HG02623 (cell line): Measurements from ENCODE around the gene LRRC74B.
"Not testable (repeated sequence)": the region's sequence is repeated elsewhere in the genome, so short reads cannot be mapped to it uniquely, and the experiment has no call there.

ENCODE experiments used
- ATAC-seq: cut with Tn5 transposase; IDR thresholded peaks from one replicate; pipeline ENCODE4 v1.9.1; 2021; ENCODE audit warnings: moderate library complexity; ENCODE audit not compliant: unreplicated experiment

The LRRC74B gene, protein sequence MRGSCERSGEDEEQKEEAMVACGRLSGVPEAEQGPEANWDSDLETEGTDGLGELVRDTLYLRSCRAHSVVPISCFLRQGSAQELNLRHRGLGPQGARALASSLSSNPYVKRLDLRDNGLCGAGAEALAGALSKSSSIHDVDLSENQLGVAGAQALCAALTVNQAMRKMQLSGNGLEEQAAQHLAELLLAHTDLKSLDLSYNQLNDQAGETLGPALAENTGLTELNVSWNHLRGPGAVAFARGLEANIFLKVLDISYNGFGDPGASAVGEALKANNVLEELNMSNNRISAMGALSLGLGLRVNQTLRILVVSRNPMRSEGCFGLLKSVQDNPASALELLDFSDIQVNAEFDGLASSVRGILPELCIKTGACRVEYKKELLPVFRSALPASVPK

DNA sequence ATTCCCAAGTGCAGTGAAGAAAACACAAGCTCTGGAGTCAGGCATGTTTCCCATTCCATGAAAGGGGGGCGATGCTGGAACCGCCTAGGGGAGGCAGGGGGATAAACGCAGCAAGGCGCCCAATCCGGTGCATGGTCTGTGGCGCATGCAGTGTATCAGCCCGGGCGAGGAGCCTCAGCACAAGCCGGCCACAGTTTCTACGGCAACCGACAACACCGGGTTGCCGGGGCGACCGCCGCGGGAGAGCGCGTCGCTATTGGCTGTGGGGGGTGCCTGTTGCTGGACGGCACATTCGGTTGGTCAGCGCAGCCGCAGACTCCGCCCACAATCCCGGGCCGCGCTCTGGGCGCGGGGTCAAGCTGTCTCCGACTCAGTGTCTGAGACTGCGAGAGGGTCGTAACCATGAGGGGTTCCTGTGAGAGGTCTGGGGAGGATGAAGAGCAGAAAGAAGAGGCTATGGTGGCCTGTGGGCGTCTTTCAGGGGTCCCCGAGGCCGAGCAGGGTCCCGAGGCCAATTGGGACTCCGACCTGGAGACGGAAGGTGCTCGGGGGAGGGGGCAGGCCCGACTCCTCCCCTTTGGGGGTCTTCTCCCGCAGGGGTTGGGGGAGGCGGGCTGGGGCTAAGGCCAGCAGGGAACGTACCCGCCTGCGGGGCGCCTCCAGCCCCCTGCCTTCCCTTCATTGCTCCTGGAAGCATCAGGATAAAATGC is at the start of gene LRRC74B:
Gene LRRC74B (plus strand): TSS at position 362 of the 710 bp plus-strand sequence. CDS start 41 bp downstream, at position 403.
- peak; percentile 85 for ATAC-seq

DNA sequence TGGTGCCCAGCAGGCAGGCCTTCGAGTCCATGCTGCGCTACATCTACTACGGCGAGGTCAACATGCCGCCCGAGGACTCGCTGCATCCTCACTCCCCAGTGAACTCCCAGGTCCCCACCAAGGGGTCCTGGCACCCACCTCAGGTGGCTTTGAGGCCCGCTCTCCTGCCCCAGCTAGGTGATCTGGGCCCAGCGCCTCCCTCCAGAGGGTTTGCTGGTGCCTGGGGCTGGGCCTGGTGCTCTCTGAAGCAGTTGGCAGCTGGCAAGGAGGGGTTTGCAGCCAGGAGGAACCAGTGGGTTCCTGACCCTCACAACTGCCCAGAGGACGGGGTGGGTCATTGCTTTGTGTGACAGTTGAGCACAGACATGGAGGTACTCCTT is 49.7 kb upstream of the LRRC74B start:
- no peak for ATAC-seq

DNA sequence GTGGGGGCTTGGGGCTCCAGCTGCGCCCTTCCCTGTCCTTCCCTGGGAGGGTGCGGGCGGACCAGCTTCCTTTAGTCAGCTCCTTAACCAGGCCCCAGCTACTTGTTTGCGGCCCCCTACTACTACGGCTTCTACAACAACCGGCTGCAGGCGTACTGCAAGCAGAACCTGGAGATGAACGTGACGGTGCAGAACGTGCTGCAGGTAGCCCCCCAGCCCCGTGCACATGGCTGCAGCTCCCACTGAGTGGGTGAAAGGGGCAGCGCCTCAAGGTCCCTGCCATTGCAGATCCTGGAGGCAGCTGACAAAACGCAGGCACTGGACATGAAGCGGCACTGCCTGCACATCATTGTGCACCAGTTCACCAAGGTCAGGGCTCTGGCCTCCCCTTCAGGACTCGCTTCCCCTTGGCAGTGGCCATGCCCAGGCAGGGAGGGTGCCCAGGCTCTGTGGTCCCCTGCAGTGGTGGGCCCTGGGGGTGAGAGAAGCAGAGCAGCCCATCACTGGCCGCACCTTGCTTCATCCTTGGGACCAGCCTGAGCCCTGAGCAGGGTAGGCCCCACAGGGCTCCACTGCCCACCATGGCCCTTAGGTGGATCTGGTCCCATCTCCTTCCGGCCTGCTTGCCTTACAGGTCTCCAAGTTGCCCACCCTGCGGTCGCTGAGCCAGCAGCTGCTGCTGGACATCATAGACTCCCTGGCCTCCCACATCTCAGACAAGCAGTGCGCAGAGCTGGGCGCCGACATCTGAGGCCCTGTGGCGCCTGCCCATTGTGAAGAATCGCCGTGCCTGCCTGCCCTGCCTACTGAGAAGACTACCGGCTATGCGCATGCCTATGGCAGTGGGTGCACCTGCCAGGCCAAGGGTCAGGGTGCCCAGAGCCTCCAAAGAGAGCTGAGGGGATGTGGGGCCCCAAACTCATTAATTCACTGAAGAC is 48.9 kb upstream of the LRRC74B start:
- ATAC-seq: no peak

DNA sequence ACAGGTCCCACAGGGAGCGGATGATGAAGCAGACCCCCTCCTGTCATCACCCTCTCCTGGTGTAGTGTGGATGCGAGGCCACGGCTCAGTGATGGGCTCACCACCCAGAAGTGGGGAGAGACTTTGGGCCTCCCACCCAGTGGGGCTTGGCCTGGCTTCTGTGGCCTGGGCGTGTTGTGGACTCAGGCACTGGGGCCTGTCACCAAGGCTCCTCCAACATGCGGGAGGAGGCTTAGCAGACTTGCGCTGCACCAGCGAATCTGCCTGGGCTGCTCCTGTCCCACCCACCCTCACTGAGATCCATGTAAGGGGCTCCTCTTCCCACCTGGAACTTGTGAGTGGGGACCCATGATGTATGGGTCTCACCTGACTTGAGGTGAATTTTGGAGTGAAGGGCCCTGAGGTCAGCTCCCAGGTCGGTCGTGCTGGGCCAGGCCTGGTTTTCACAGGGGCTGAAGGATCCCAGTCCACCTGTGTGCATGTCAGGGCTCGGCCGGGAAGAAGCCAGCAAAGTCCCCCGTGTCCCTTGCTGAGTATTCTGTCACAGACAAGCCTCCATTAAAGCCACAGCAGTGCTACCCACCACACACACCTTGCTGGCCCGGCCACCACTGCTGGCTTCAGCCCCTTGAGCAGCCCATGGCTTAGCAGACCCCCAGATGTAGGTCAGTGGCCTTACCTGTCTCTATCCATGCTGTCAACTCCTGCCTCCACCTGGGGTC is 48.0 kb upstream of the LRRC74B start:
- no peak for ATAC-seq

DNA sequence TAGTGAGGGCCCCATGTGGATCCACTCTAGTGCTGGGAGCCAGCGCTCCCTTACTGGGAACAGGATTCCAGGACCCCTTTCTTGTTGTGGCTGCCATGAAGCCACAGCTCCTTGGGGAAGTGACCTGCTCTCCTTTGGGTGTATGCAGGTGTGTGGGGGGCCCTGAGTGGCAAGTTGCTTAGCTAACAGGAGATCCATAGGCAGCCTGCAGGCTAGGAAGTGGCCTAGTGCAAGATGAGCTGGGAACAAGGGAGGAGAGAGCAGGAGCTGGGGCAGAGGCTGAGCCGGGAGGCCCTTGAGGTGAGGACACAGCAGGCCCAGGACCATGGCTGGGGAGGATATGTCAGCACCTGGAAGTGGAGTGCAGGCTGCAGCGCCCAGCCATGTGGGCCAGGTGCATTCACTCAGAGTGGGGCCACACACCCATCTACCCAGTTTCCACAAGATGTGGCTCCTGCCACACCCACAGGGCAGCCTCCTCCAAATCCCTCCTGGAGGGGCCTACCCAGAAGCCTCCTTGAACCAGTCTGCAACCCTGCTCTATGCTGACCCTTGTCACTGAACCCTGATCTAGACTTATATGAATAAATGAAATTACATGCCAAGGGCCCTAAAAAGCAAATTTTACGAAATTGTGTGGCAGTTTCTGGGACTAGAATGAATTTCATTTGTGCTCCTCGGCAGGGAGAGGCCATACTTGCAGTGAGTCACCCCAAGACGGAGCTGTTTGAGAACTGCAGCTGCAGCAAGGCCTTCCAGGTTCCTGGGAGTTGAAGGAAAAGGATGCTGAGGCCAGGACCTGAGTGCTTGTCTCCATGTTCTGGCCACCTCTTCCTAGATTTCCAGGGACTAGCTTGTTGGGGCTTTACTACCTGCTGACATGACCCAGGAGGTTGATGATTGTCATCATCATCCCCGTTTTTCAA is 47.1 kb upstream of the LRRC74B start:
- no peak for ATAC-seq

DNA sequence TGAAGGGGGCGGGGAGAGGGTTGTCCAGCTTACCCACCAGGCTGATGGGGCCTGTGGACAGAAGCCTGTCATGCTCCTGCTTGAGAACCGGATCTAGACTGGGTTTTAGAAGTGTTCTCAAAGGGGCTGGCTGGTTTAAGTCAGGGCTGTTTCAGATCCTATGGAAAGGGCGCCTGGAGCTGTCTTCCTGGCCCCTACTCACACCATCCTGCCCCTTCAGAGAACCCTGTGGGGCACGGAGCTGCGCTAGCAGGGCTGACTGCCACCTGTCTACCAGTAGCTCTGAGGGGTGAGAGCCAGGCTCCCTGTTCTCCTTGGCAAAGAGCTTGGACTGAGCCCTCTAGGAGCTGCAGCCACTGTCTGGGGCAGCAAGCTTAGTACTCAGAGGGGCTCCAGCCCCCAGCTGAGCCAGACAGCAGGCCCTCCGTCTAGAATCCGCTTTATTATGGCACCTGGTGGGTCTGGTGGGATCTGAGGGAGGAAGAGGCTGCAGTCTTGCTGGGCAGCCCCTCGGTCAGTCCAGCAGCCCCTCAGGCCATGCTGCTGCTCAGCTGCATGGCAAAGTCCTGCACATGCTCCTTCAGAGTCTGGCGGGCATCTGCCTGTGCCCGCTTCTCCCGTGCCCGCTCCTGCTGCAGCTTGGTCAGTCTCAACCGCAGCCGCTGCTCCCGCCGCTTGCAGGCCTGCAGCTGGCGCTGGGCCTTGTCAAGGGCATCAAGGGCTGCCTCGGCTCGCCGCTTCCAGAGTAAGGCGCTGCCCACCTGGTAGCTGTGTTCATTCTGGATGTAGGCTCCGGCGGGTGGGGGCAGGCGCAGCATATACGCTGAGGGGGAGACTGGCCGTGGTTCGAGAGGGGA is 46.2 kb upstream of the LRRC74B start:
- no peak for ATAC-seq

DNA sequence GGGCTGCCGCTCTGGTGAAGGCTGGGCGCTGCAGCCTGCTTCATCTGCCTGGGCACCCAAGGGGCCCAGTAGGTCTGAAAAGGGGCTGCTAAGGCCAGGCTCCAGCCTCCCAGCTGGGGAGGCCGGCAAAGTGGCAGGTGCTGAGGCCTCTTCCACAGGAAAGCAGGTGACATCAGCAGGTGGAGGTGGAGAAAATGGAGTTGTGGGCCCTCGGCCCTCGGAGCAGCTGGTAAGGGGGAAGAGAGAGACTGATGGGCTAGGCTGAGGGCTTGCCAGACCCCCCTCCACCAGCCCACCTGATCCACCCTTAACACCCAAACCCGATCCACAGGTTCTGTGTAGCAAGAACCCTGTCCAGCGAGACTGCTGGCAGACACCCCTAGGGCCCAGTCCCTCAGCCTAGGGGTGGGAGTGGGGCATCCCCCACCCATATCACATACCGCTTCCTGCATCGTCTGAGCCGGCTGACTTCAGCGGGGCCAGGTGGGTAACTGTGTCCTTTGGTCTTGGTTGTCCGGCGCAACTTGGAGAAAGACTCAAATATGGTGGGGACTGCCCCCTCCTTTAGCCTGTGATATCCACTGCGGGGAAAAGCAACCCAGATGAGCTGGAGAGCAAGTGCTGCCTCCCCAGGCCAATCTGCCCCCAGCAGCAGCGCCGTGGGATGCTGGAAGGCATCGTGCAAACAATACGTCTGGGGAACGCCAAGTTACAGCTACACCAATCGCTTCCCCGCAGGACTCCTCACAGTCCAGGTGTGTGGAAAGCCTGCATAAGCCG is 45.3 kb upstream of the LRRC74B start:
- ATAC-seq: no peak

DNA sequence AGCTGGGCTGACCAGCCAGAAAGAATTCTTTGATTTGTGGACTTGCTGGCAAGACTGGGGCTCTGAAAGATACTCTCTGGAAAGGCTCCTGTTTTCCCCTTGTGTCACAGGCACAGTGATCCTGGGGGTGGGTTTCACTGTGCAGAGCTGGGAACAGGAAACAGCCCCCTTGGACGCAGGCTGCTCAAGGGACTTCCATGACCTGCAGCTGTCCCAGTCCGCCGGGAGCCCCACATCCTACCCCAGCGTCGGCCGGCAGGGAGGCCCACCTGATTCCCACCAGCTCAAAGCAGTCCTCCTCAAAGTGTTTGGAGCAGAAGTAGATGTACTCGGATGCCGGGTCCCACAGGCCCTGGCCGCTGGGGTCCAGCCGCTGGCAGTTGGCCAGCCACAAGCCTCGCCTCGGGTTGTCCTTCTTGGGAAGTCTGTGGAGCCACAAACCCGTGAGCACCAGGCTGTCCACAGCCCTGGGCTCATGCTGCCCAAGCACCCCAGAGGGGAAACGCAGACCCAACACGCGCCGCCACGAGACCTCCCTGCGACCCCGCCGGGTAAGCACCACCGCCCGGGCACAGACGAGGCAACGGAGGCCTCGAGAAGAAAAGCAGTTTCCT is 44.7 kb upstream of the LRRC74B start:
- ATAC-seq: no peak

DNA sequence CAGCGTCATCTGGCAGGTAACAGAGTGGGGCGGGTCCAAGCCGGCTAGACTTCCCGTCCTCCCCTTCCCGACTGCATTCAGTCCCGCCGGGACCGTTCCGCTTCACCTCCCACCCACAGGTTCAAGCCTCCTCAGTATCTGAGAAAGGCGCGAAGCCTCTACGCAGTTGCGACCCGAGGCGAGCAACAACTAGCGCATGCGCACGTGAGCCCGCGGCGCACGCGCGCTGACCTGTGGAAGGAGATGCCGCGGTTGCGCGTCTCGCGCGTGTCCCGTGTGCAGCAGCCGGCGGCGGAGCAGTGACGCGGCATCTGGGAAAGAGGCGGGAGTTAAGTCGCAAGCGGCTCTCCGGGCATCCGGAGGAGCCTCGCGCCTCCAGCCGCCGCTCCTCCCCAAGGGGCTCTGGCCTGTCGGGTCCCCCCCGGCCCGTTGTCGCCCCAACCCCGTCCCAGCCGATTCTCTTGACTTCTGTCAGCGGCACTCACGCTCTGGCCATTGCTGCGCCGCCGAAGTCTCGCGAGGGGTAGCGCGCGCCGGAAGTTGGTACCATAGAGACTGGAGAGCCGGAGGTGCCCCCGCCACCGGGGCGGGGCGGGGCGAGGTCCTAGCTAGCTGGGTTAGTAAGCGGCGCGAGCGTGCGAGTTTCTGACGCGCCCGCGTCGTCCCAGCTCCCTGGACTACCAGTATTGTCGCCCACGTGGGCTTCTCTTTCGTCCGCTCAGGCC is 44.0 kb upstream of the LRRC74B start, which contains the start of gene THAP7:
Gene THAP7 (minus strand): TSS at position 518 of the 725 bp plus-strand sequence. CDS start 207 bp downstream, at position 311.
- ATAC-seq: peak; percentile 87

DNA sequence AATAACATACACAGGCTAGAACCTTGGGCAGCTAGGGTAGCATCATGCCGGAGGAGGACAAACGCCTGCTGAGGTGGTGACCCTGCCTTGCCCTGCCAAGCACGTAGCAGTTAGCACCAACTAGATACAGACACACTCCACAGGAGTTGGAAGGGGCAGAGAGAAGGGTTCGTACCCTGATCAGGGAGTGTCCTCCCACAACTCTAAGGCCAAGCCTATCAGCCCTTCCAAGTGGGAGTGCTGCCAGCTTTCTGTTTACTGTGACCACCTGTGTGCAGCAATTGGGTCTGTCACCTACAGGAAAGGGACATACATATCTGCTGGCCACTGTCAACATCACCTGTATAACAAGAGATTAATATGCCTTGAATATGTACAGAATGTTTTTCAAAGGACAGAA is 42.0 kb upstream of the LRRC74B start:
- no peak for ATAC-seq

DNA sequence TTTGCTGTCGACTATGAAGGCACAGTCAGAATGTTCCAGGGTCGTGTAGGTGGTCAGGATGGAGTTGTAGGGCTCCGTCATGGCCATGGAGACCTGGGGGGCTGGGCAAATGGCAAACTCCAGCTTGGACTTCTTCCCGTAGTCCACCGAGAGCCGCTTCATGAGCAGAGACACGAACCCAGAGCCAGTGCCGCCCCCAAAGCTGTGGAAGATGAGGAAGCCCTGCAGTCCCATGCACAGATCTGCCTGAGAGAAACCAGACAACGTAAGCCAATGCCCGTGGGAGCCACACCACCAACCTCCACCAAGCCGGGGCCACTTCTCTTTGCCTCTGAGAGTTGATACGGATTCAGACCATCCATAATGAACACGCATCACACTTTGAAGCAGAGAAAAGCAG is 36.5 kb upstream of the LRRC74B start:
- not testable (repeated sequence) for ATAC-seq

DNA sequence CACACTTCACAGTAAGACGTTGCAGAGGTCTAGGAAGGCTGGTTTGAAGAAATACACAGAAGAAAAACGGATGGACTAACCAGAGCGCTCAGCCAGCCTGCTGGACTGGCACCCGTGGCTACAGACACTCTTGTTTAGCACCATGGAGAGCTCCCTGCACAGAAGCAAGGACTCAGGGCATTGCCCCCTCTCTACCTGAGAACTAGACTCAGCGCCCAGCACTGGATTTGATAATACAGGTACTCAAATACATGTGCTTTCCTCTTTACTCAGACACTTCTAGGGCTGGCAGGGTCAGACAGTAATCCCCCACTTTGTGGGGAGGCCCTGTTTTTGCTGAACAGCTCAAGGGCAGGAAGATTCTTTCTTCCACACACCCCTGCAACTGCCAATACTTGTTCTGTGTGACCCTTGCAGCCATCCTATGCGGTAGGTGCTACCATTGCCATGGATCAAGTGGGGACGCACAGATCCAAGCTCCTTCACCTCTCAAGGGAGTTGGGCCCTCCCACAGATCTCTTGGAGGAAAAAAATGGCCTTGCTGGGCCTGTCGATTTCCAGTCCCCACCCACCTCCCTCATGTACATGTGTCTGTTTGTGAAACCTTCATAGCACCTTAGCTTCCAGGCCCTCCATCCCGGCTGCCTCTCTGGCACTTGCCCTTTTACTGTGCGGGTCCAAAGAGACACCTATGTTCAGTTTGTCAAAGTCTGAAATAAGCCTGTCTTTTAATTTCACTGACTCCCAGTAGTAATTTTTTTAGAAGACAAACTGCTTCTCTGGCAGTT is 35.9 kb upstream of the LRRC74B start:
- no peak for ATAC-seq

DNA sequence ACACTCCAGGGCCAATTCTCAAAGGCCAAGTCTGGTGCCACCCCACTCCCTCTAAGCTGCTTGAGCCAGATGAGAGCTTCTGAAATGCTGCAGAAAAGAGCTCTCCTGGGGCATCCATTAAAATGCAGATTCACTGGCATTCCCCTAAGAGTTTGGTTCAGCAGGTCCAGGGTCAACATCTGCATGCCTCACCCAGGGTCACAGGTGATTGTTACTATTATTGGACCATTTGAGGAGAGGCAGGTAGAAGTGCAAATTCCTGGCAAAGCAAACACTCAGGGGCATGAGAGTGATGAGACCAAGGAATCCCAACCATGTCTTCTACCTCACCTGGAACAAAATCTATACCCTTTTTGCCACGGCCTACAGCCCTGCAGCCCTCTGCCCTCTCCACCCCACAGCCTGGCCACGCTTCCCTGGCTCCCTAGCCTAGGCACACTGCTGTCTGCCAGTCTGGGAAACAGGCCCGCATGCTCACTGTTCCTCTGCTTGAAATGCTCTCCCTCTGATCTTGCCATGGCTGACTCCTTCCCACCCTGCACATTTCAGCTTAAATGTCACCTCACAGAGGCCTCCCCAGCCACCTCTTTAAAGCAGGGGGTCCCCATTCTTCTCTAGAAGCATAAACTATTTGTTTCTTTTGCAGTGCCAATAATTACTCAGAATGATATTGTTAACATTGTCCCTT is 35.2 kb upstream of the LRRC74B start:
- ATAC-seq: no peak

DNA sequence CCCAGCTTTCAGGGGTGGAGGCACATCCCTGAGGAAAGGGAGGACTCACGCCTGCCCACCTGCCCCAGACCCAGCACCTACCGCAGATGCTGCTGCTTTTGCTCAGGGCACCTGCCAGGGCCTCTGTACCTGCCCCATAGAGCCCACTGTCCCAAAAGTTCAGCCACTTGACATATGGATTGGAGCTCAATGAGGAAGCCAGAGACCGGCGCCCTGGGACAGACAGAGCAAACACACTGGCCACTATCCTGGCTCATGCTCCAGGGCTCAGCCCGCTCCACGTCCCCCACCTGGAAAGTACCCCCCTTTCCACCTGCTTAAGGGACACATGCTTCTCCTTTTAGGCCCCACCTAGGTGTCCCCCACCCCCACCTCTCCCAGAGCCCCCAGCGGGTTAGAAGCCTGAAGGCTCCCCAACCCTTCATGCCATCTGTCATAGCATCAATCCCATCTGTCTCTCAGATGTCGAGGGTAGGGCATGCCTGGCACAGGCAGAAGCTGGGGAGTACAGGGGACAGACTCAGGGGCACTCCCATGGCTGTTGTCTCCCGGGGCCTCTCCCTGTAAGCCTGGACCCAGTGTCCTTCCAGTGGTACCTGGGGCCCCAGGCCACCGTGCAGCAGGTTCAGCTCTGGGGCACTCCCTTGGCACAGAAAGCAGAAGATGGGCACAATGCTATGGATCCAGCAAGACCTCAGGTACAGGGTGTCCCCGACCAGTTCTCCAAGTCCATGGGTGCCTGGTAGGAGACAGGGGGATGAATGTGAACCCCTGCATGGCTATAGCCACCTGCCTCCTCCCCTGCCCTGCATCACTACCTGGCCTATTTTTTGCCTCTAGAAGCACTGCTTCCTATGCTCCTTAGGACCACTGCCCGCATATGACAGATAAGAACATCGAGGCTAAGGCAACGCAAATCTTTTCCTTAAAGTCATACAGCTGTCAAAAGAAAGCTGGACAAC is 33.0 kb upstream of the LRRC74B start:
- ATAC-seq: no peak
